ENCODE measurements around the gene SSTR5. TPM values are rescaled to one million over a fixed set of nuclear protein-coding genes. Genes with fewer than 3 reads are reported as not detected.

Gene SSTR5
- total RNA-seq, 1 donor from 2014 or later = 0.43 TPM

DNA sequence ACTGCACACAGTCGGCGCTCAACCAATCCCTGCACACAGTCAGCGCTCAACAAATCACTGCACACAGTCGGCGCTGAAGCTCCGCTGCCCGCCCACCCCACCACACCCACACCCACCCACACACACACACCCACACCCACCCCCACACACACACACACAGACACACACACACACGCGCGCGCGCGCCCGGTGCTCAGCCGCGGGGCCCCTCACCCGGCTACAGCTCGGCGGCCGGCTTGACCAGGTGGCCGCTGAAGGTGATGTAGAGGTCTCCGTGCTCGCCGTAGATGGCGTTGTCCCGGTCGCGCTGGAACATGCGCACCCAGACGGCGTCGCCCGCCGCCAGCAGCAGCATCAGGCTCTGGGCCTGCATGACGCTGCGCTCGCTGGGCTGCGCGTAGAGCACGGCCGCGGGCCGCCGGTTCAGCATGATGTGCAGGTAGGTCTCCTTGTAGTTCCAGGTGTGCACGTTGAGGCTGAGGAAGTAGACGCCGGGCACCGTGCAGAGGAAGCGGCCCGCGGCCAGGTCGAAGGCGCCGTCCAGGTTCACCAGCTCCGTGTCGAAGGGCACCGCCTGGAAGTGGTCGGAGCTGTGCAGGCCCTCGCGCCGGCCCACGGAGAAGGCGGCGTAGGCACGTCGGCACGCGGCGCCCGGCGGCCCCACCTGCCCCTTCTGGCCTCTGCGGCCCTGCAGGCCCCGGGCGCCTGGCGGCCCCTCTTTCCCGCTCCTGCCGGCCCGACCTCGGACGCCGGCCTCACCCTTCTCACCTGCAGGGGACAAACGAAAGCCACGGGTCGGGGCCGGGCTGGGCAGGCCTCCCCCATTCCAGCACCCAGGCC is 21.0 kb downstream of the SSTR5 start:
- Mint-ChIP-seq H3K4me1 (ENCODE audit: unreplicated experiment) (no peaks in the 10 kb centered on the region), H3K4me3 (no peak overlapping the region), H3K36me3 (no peaks in the 10 kb centered on the region), H3K27ac (no peak overlapping the region), H3K27me3 (no peaks in the 10 kb centered on the region), H3K9me3 (no peaks in the 10 kb centered on the region)
- DNase-seq (ENCODE audit: extremely low spot score, unreplicated experiment) = no peak
- no peak for TF ChIP-seq CTCF (conservative IDR thresholded peaks at IDR 0.05)

GRCh38 chr16:1094124-1094479 is 21.6 kb downstream of the SSTR5 start:
- no peaks in the 10 kb centered on the region for H3K27me3 Mint-ChIP-seq
- H3K4me1 Mint-ChIP-seq (ENCODE audit: unreplicated experiment) = no peaks in the 10 kb centered on the region
- H3K27ac Mint-ChIP-seq = no peak overlapping the region
- no peaks in the 10 kb centered on the region for H3K36me3 Mint-ChIP-seq
- no peak for DNase-seq (ENCODE audit: extremely low spot score, unreplicated experiment)
- H3K9me3 Mint-ChIP-seq = no peaks in the 10 kb centered on the region
- no peak overlapping the region for H3K4me3 Mint-ChIP-seq
- TF ChIP-seq CTCF (conservative IDR thresholded peaks at IDR 0.05) = no peak

GRCh38 chr16:1094601-1095449 is 22.3 kb downstream of the SSTR5 start:
- Mint-ChIP-seq H3K4me1 (ENCODE audit: unreplicated experiment) (no peaks in the 10 kb centered on the region), H3K36me3 (no peaks in the 10 kb centered on the region), H3K27me3 (no peaks in the 10 kb centered on the region), H3K4me3 (no peak overlapping the region), H3K9me3 (no peaks in the 10 kb centered on the region), H3K27ac (no peak overlapping the region)
- no peak for TF ChIP-seq CTCF (conservative IDR thresholded peaks at IDR 0.05)
- no peak for DNase-seq (ENCODE audit: extremely low spot score, unreplicated experiment)

DNA sequence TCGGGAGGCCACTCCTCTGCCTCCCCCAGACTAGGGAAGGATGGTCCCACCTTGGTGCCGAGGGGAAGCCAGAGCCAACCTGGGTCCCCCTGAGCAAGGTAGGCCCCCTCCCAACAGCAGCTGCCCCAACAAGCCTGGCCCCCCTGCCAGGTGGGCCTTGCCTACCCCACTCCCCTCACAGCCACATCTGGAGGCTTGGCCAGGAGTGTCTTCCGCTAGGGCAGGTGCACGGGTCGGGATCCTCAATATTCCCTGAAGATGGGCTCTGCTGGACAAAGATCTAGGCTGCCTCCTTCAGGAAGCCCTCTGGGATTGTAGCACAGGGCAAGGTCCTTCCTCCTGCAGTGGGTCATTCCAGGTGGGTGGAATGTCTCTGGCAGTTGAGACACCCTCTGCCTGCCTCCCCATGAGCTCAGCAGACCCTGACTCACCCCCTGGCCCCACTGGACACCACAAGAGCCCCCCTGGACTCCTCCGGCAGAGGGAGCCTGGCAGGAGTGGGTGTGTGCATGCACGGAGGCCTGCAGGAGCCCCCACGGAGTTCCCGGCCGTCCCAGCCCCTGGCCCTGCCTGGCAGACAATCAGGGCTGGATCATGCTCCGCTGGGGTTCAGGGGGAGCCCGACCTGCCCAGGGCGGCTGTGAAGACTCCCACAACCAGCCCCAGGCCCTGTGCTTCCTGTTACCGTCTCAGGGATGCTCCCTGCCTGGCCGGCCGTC is 23.1 kb downstream of the SSTR5 start:
- TF ChIP-seq CTCF (conservative IDR thresholded peaks at IDR 0.05) = no peak
- no peaks in the 10 kb centered on the region for H3K4me1 Mint-ChIP-seq (ENCODE audit: unreplicated experiment)
- no peaks in the 10 kb centered on the region for H3K9me3 Mint-ChIP-seq
- no peaks in the 10 kb centered on the region for H3K36me3 Mint-ChIP-seq
- no peaks in the 10 kb centered on the region for H3K27me3 Mint-ChIP-seq
- no peak for DNase-seq (ENCODE audit: extremely low spot score, unreplicated experiment)
- H3K27ac Mint-ChIP-seq = no peak overlapping the region
- no peak overlapping the region for H3K4me3 Mint-ChIP-seq

DNA sequence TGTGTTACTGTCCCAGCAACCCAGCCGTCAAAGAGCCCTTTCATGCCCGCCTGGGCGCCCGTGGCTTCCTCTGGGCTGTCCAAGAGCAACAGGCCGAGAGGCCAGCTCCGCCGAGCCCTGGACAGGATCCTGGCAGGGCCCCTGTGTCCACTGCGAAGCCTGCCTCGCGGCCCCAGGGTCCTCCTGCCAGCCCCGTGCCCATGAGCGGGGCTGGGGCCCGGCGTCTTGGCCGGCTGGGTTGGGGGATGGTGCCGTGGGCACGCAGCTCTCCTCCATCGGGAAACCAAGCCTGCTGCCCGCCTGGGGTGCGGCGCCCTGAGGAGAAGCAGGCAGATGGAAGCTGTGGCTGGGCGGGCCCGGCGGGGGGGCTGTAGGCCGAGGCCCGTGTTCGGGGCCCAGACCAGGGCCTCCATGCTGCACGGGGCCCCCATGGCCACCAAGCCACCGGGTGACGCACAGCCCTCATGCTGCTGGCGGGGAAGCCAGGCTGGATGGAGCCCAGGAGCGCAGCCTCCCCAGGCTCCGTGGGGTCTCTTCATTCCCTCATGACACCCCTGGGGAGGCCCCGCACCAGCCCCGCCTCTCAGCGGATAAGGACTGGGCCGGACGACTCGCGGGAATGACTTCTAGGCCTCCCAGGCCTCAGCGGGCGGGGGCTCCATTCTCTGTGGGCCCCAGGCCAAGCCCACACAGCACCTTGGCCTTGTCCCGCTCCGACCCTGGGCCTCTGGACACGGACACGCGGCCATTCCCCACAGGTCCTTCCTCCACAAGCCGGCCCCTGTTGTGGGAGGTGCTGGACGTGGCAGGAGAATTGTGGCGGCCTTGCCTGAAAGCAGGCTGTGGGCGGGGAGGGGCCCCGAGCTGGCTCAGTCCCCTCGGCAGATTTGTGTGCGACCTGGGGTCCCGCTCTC is 23.9 kb downstream of the SSTR5 start, which contains the start of gene C1QTNF8:
Gene C1QTNF8, minus strand, starts transcription at position 76 of the 914 bp plus-strand sequence. CDS start 1,322 bp downstream, outside the sequence.
- H3K9me3 Mint-ChIP-seq = no peaks in the 10 kb centered on the region
- no peaks in the 10 kb centered on the region for H3K36me3 Mint-ChIP-seq
- no peak for DNase-seq (ENCODE audit: extremely low spot score, unreplicated experiment)
- no peaks in the 10 kb centered on the region for H3K4me1 Mint-ChIP-seq (ENCODE audit: unreplicated experiment)
- TF ChIP-seq CTCF (conservative IDR thresholded peaks at IDR 0.05) = no peak
- no peak within 1 kb of the TSS for H3K4me3 Mint-ChIP-seq
- no peak within 1 kb of the TSS for H3K27ac Mint-ChIP-seq
- no peaks in the 10 kb centered on the region for H3K27me3 Mint-ChIP-seq

Measured in type B pancreatic cell (in vitro differentiated cells).